K562 (cell line): Measurements from ENCODE around the gene IL36RN. TPM values are rescaled to one million over a fixed set of nuclear protein-coding genes. Genes with fewer than 3 reads are reported as not detected.

ENCODE experiments used
- ATAC-seq: fragments of 200-7000 bp; cut with Tn5 transposase; 3 replicates; pipeline ENCODE4 v1.9.1; 2020; ENCODE audit warnings: moderate library complexity
- BruUV-seq: library from RNA; stranded (reverse); fragments of 400-500 nt; replicated peaks from 2 replicates; lab custom pipeline; 2021; lab: Mats Ljungman, UMichigan
- CTCF ChIA-PET: fragments of 300-600 bp; formaldehyde crosslinking; extraction: SDS; loops from one replicate; lab custom pipeline; 2021; ENCODE audit warnings: low intra/inter-chr PET ratio; lab: Yijun Ruan, JAX
- POLR2A ChIA-PET: fragments of 300-600, 350-650 bp; sonication (Branson Sonifier 250); formaldehyde crosslinking; extraction: SDS; loops from one replicate; lab custom pipeline; 2021; ENCODE audit warnings: antibody characterized with exemption, inconsistent platforms; lab: Yijun Ruan, JAX
- DNase-seq, 4 experiments: peaks; one replicate each; pipeline versions ENCODE4 v3.0.0 to v3.0.0-alpha.2; 2011 to 2018; ENCODE audit warnings: low spot score in 3 of 4, mixed read lengths in 3 of 4; ENCODE audit errors: extremely low read depth in 1 of 4
- FAIRE-seq: peaks from 2 replicates; lab custom pipeline; 2011; peaks lifted over from hg19 to GRCh38; lab: Jason Lieb, UNC
- H2AFZ ChIP-seq: 2 replicates; pipeline ENCODE4 v1.6.0; 2011; ENCODE audit warnings: low read depth, low read length, control low read depth, inconsistent platforms
- H3K27ac ChIP-seq: fragments of 200-600 bp; 3 replicates; pipeline ENCODE4 v1.8.0; 2011; ENCODE audit warnings: low read depth, mild to moderate bottlenecking, control low read depth, inconsistent platforms, low read length, moderate library complexity, mixed read lengths; ENCODE audit errors: extremely low read depth
- H3K27me3 ChIP-seq, 2 experiments: fragments of 300-600 bp in 1 of 2; 2 replicates in 1 of 2; 3 replicates in 1 of 2; pipeline versions ENCODE4 v1.6.0 to v1.8.0; 2011; ENCODE audit warnings: inconsistent platforms in 2 of 2, low read length in 2 of 2, mild to moderate bottlenecking in 1 of 2, mixed read lengths in 1 of 2, moderate library complexity in 1 of 2; ENCODE audit not compliant: control insufficient read depth in 2 of 2, insufficient read depth in 2 of 2
- H3K36me3 ChIP-seq: fragments of 300-600 bp; 3 replicates; pipeline ENCODE4 v1.8.0; 2011; ENCODE audit warnings: mild to moderate bottlenecking, low read length, inconsistent platforms; ENCODE audit not compliant: control insufficient read depth, insufficient read depth
- H3K4me1 ChIP-seq, 2 experiments: fragments of 200-600 bp in 1 of 2; replicated peaks in 1 of 2; 2 replicates in 1 of 2; 3 replicates in 1 of 2; pipeline versions ENCODE4 v1.5.1 to v1.8.0; 2011; ENCODE audit warnings: inconsistent platforms in 2 of 2, low read length in 2 of 2, mild to moderate bottlenecking in 1 of 2, mixed read lengths in 1 of 2, moderate library complexity in 1 of 2; ENCODE audit not compliant: control insufficient read depth in 2 of 2, insufficient read depth in 2 of 2
- H3K4me2 ChIP-seq: 2 replicates; pipeline ENCODE4 v1.6.1; 2011; ENCODE audit warnings: low read length, control low read depth, inconsistent platforms, mixed read lengths; ENCODE audit not compliant: insufficient read depth
- H3K4me3 ChIP-seq: fragments of 200-600 bp; sonication (generic), shearing (Covaris generic); 2 replicates; pipeline ENCODE4 v1.5.1; 2016; ENCODE audit warnings: control low read depth, inconsistent platforms
- H3K79me2 ChIP-seq: fragments of 200-600 bp; 3 replicates; pipeline ENCODE4 v1.8.0; 2011; ENCODE audit warnings: low read length, inconsistent platforms; ENCODE audit not compliant: control insufficient read depth, insufficient read depth
- H3K9ac ChIP-seq, 2 experiments: 2 replicates each; pipeline versions ENCODE4 v1.6.0 to v1.6.1; 2011; ENCODE audit warnings: low read depth in 2 of 2, low read length in 2 of 2, control low read depth in 1 of 2, inconsistent platforms in 1 of 2, mild to moderate bottlenecking in 1 of 2, mixed read lengths in 1 of 2; ENCODE audit not compliant: insufficient read depth in 1 of 2
- H3K9me1 ChIP-seq: one replicate; pipeline ENCODE4 v1.6.0; 2011; ENCODE audit warnings: inconsistent platforms, mild to moderate bottlenecking, low read length, moderate library complexity; ENCODE audit not compliant: control insufficient read depth, insufficient read depth
- H3K9me3 ChIP-seq: replicated peaks from 2 replicates; pipeline ENCODE4 v1.5.1; 2011; ENCODE audit warnings: low read depth, low read length, inconsistent platforms; ENCODE audit not compliant: control insufficient read depth, insufficient read depth
- H4K20me1 ChIP-seq: replicated peaks from 2 replicates; pipeline ENCODE4 v1.6.1; 2011; ENCODE audit warnings: low read length, inconsistent platforms, mixed read lengths; ENCODE audit not compliant: control insufficient read depth, insufficient read depth
- NR1H2 ChIP-seq: sonication (generic); formaldehyde crosslinking; IDR thresholded peaks from 2 replicates; pipeline ENCODE4 v1.4.0; 2020; ENCODE audit warnings: mild to moderate bottlenecking, missing genetic modification reagents
- TAF1 ChIP-seq: IDR thresholded peaks from 2 replicates; pipeline ENCODE4 v1.6.1; 2011; ENCODE audit warnings: mild to moderate bottlenecking, low read length, moderate library complexity; ENCODE audit not compliant: insufficient read depth, control insufficient read depth, severe bottlenecking; ENCODE audit errors: extremely low read depth
- WGBS: fragments of 100-300 bp; shearing (Covaris generic); methylation state at CpG from one replicate; pipeline ENCODE4 v1.1.6; 2016; ENCODE audit warnings: low coverage, mixed read lengths; ENCODE audit not compliant: insufficient coverage; ENCODE audit errors: missing lambda C conversion rate; 5-methylcytosine and 5-hydroxymethylcytosine counted together
- in situ Hi-C: fragments of 300-500 bp; cut with MboI; formaldehyde crosslinking; loops from 4 replicates; pipeline ENCODE4 v1.15.0; 2018; ENCODE audit warnings: inconsistent platforms, mixed read lengths
- intact Hi-C: fragments of 100-400 bp; cut with micrococcal nuclease; formaldehyde crosslinking; loops from 2 replicates; pipeline ENCODE4 v1.14.2; 2022
- polyA plus RNA-seq, 8 experiments: library from polyadenylated mRNA; depleted of rRNA in 4 of 8; stranded (reverse) in 5 of 8; unstranded in 3 of 8; fragments of >200 nt; fragmentation: Nextera tagmentation in 2 of 8; fragmentation: Illumina TruSeq in 1 of 8; extraction: Ambion mirVana in 2 of 8; extraction: Trizol in 1 of 8; gene quantifications; 2 replicates each; pipeline versions ENCODE4 v1.2.1 to v1.2.3, GENCODE V29; 2011 to 2014; ENCODE audit warnings: inconsistent platforms in 1 of 8, missing spikeins in 1 of 8
- total RNA-seq, 7 experiments: library from RNA; depleted of rRNA in 6 of 7; stranded (reverse); fragments of >200 nt in 6 of 7; fragmentation: Illumina TruSeq in 2 of 7; extraction: Trizol in 2 of 7; gene quantifications; 2 replicates each; pipeline versions ENCODE4 v1.2.1 to v1.2.3, GENCODE V29; 2011 to 2021; ENCODE audit warnings: low replicate concordance in 1 of 7
- TF ChIP-seq, protein P1 (sequence below): fragments of 250-450 bp; sonication (Bioruptor Pico); IDR thresholded peaks from 2 replicates; pipeline ENCODE4 v1.5.1; 2021; ENCODE audit warnings: mild to moderate bottlenecking
- TF ChIP-seq, protein P2 (sequence below): fragments of 450-650 bp; IDR thresholded peaks from 2 replicates; pipeline ENCODE4 v1.6.1; 2016; ENCODE audit warnings: low read depth
- TF ChIP-seq, protein P3 (sequence below): fragments of 250-450 bp; sonication (Bioruptor Pico); IDR thresholded peaks from 2 replicates; pipeline ENCODE4 v1.5.0; 2021; ENCODE audit warnings: mild to moderate bottlenecking, moderate library complexity
- TF ChIP-seq, protein P4 (sequence below): fragments of 450-650 bp; formaldehyde crosslinking; IDR thresholded peaks from 2 replicates; pipeline ENCODE4 v1.4.0; 2020; ENCODE audit warnings: mild to moderate bottlenecking, moderate library complexity

Gene IL36RN
- total and polyA plus RNA-seq, 9 of the 15 experiments (the other 6 are each of a cell fraction or from before 2014, with no cell fraction given), result not detected

DNA sequence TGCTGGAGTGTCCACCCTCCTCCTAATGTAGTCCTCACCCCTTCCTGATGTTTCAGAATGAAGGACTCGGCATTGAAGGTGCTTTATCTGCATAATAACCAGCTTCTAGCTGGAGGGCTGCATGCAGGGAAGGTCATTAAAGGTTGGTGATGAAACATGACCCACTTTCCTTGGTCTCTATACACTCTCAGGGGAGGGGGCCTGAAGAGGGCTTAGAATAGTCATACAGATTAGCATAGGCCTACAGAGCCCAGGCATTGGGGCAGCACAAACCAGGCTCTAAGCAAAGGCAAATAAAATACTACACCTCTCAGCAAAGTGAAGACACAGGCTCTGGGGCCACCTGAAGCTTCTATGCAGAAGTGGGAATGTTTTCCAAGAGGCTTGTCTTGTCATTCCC lies 1.8 kb downstream of the IL36RN start:
- Histone ChIP-seq H3K4me2 (no peak overlapping the region), H3K36me3 (no peaks in the 10 kb centered on the region), H3K27ac (no peak overlapping the region), H3K4me1 (no peaks in the 10 kb centered on the region), H2AFZ (no peak overlapping the region), H4K20me1 (no peaks in the 10 kb centered on the region), H3K9me1 (no peaks in the 10 kb centered on the region), H3K79me2 (no peaks in the 10 kb centered on the region), H3K9me3 (no peaks in the 10 kb centered on the region), H3K9ac (no peak overlapping the region), H3K27me3 (peaks cover 0 to 22% of the 10 kb centered on the region in 2 experiments; a peak in 3 of 5 replicates), H3K4me3 (no peak overlapping the region)
- BruUV-seq, result no TSS peak
- DNase-seq, result no peak
- in situ Hi-C loops (no loop called here), intact Hi-C loops (no loop called here)
- 0% methylated on average over 1 of the region's 1 CpG for WGBS
- ChIA-PET POLR2A (no interaction called here), CTCF (no interaction called here)
- ATAC-seq, result no peak
- no peak for FAIRE-seq
- TF ChIP-seq TAF1 (no peak), NR1H2 (no peak)
- TF ChIP-seq, protein P1, sequence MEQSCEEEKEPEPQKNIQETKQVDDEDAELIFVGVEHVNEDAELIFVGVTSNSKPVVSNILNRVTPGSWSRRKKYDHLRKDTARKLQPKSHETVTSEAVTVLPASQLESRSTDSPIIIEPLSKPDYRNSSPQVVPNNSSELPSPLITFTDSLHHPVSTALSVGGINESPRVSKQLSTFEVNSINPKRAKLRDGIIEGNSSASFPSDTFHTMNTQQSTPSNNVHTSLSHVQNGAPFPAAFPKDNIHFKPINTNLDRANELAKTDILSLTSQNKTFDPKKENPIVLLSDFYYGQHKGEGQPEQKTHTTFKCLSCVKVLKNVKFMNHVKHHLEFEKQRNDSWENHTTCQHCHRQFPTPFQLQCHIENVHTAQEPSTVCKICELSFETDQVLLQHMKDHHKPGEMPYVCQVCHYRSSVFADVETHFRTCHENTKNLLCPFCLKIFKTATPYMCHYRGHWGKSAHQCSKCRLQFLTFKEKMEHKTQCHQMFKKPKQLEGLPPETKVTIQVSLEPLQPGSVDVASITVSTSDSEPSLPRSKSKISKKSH (CRISPR knock-in tag), result no peak
- TF ChIP-seq, protein P2, sequence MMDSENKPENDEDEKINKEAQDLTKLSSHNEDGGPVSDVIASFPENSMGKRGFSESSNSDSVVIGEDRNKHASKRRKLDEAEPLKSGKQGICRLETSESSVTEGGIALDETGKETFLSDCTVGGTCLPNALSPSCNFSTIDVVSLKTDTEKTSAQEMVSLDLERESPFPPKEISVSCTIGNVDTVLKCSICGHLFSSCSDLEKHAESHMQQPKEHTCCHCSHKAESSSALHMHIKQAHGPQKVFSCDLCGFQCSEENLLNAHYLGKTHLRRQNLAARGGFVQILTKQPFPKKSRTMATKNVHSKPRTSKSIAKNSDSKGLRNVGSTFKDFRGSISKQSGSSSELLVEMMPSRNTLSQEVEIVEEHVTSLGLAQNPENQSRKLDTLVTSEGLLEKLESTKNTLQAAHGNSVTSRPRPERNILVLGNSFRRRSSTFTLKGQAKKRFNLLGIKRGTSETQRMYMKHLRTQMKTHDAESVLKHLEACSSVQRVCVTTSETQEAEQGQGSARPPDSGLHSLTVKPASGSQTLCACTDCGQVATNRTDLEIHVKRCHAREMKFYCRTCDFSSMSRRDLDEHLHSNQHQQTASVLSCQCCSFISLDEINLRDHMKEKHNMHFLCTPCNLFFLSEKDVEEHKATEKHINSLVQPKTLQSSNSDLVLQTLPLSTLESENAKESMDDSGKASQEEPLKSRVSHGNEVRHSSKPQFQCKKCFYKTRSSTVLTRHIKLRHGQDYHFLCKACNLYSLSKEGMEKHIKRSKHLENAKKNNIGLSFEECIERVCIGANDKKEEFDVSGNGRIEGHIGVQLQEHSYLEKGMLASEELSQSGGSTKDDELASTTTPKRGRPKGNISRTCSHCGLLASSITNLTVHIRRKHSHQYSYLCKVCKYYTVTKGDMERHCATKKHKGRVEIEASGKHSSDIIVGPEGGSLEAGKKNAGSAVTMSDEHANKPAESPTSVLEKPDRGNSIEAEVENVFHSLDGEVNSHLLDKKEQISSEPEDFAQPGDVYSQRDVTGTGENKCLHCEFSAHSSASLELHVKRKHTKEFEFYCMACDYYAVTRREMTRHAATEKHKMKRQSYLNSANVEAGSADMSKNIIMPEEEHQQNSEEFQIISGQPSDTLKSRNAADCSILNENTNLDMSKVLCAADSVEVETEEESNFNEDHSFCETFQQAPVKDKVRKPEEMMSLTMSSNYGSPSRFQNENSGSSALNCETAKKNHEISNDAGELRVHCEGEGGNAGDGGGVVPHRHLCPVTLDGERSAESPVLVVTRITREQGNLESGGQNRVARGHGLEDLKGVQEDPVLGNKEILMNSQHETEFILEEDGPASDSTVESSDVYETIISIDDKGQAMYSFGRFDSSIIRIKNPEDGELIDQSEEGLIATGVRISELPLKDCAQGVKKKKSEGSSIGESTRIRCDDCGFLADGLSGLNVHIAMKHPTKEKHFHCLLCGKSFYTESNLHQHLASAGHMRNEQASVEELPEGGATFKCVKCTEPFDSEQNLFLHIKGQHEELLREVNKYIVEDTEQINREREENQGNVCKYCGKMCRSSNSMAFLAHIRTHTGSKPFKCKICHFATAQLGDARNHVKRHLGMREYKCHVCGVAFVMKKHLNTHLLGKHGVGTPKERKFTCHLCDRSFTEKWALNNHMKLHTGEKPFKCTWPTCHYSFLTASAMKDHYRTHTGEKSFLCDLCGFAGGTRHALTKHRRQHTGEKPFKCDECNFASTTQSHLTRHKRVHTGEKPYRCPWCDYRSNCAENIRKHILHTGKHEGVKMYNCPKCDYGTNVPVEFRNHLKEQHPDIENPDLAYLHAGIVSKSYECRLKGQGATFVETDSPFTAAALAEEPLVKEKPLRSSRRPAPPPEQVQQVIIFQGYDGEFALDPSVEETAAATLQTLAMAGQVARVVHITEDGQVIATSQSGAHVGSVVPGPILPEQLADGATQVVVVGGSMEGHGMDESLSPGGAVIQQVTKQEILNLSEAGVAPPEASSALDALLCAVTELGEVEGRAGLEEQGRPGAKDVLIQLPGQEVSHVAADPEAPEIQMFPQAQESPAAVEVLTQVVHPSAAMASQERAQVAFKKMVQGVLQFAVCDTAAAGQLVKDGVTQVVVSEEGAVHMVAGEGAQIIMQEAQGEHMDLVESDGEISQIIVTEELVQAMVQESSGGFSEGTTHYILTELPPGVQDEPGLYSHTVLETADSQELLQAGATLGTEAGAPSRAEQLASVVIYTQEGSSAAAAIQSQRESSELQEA, result no peak
- TF ChIP-seq, protein P3, sequence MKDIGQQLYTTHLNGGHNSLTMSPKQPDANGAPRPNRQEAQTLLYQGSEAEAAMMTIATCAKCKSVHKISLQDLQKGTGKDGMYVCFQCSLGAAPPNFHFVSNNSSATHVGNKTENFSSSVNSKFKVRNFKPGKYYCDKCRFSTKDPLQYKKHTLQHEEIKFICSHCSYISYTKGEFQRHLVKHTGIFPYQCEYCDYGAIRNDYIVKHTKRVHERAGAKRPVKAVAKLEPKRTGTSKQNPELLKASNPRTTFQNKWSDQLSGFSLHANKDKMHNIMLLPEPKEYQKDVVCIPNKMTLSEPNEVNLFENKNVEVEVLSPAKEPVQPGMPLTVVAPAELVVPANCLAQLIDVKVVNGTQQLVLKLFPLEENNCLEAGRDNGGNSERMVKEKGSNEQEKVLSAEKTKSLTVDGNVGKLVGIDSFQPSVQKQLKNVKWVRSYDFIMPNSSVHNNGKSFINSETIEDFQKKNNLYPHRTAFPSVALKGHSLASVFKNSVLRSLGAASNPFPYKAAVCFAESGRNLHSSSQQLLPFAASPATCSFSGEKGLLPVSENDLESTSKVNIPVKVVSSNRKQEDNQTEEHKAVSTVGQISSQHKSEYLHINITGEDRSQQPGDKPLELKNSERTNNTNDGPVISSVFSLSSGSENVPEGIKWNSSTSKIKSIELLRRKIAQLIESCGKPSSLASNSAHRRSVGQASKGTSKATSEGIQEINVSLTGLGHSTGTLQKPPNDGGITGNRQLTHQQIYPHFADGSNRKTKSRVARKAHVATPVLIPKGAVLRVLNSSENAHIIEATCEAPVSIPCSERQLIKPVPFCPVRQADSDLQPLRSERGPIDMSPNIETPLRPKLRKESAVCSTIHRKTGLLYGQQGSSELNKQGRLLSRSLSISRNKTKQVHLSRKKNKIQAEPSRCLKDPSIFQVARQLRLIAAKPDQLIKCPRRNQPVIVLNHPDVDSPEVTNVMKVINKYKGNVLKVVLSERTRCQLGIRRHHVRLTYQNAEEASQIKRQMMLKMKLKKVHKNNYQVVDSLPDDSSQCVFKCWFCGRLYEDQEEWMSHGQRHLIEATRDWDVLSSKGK (CRISPR knock-in tag), result no peak
- TF ChIP-seq, protein P4, sequence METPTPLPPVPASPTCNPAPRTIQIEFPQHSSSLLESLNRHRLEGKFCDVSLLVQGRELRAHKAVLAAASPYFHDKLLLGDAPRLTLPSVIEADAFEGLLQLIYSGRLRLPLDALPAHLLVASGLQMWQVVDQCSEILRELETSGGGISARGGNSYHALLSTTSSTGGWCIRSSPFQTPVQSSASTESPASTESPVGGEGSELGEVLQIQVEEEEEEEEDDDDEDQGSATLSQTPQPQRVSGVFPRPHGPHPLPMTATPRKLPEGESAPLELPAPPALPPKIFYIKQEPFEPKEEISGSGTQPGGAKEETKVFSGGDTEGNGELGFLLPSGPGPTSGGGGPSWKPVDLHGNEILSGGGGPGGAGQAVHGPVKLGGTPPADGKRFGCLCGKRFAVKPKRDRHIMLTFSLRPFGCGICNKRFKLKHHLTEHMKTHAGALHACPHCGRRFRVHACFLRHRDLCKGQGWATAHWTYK (CRISPR knock-in tag), result no peak
